Muscle layer of colon (tissue), 2 donors: ENCODE results near the gene CTNND2.

ENCODE experiments used
- H3K27ac ChIP-seq: one replicate; pipeline ENCODE4 v1.7.0; 2013; ENCODE audit warnings: low read depth, mild to moderate bottlenecking, low read length, moderate library complexity
- H3K27me3 ChIP-seq, 2 donors: one replicate each; pipeline ENCODE4 v1.7.0; 2013; ENCODE audit warnings: low read length in 2 of 2, mild to moderate bottlenecking in 2 of 2; ENCODE audit not compliant: insufficient read depth in 2 of 2, control insufficient read depth in 1 of 2
- H3K36me3 ChIP-seq: one replicate; pipeline ENCODE4 v1.7.0; 2013; ENCODE audit warnings: mild to moderate bottlenecking, low read length; ENCODE audit not compliant: insufficient read depth
- H3K4me1 ChIP-seq: one replicate; pipeline ENCODE4 v1.7.0; 2013; ENCODE audit warnings: mild to moderate bottlenecking, low read length; ENCODE audit not compliant: insufficient read depth
- H3K4me3 ChIP-seq, 2 donors: one replicate each; pipeline ENCODE4 v1.7.0; 2013; ENCODE audit warnings: low read length in 2 of 2, low read depth in 1 of 2, mild to moderate bottlenecking in 1 of 2, moderate library complexity in 1 of 2
- H3K9ac ChIP-seq: one replicate; pipeline ENCODE4 v1.7.0; 2013; ENCODE audit warnings: low read length
- H3K9me3 ChIP-seq: one replicate; pipeline ENCODE4 v1.7.0; 2013; ENCODE audit warnings: mild to moderate bottlenecking, low read length
- donor health status: abdominal sarcoma.
- donor health status: Adenocarcinoma of cecum.

The CTNND2 gene

DNA sequence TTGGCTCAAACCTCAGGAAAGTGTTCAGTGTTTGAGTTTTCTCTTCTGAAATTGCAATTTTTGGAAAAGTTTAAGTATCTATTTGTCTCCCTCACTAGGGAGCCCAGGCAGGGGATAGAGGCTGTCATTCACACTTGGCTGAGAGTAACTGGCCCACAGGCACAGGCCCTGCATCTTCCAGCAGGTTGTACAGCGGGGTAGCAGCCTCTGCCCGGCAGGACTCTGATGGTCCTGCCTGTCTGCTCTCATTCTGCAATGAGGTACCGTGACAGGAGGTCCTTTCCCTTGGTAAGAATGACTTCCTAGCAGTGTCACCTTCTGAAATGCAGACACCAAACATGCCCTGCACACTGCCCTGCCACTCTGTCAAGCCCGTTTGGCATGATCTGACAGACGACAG is 860.4 kb downstream of the CTNND2 start:
- no peak overlapping the region for H3K4me3 ChIP-seq
- no peaks in the 10 kb centered on the region for H3K4me1 ChIP-seq
- no peak overlapping the region for H3K27ac ChIP-seq
- no peaks in the 10 kb centered on the region for H3K9me3 ChIP-seq
- H3K36me3 ChIP-seq: no peaks in the 10 kb centered on the region
- H3K9ac ChIP-seq: no peak overlapping the region
- H3K27me3 ChIP-seq: no peaks in the 10 kb centered on the region

DNA sequence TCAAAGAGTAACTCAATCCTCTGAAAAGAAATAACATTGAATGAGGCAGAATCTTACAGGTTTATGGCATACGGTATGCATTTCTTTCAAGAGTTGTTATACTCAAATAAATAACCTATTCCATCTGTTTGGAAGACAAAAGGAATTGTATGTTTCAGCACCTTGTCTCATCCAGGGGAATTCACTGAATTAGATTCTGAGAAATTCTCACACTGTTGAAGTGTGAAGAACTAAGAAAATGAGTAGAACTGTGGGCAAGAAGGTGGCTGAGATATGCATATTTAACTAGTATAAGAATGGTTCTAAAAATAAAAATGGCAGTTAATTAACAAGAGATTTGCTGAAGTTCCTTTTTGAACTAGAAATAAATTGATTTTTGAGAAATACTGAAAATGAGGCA is 863.9 kb downstream of the CTNND2 start:
- Histone ChIP-seq H3K4me1 (no peaks in the 10 kb centered on the region), H3K27me3 (no peaks in the 10 kb centered on the region), H3K9ac (no peak overlapping the region), H3K4me3 (no peak overlapping the region), H3K27ac (no peak overlapping the region), H3K9me3 (no peaks in the 10 kb centered on the region), H3K36me3 (no peaks in the 10 kb centered on the region)

DNA sequence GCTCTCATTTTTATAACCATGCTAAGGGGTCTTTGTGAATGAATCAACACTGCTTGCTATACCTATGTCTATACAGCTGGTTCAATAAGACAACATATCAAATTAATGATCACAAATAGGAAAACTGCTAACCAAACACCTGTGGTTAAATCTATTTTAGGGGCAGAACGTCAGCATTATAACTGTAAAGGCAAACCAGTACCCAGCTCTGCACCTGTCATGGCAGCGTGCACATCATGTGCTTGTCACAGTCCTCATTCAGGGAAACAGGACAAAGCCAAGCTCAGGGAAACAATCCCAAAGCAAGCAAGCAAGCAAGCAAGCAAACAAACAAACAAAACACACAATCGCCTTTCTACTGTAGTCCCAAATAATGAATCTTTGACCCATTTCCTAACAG is 865.5 kb downstream of the CTNND2 start:
- no peaks in the 10 kb centered on the region for H3K36me3 ChIP-seq
- no peak overlapping the region for H3K27ac ChIP-seq
- no peaks in the 10 kb centered on the region for H3K4me1 ChIP-seq
- no peaks in the 10 kb centered on the region for H3K27me3 ChIP-seq
- no peaks in the 10 kb centered on the region for H3K9me3 ChIP-seq
- H3K4me3 ChIP-seq: no peak overlapping the region
- no peak overlapping the region for H3K9ac ChIP-seq

DNA sequence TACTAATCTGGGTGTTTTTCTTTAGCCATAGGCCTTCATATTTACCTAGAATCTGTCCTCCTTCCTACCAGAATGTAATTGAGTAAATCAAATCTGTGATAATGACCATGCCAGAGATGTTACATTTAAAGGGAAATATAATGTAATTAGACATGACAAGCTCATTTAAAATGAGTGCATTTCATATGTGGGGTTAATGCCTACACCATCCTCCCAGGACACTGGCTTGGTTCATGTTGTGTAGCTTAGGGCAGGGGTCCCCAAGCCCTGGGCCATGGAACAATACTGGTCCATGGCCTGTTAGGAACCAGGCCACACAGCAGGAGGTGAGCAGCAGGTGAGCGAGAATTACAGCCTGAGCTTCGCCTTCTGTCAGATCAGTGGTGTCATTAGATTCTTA is 866.3 kb downstream of the CTNND2 start:
- no peak overlapping the region for H3K4me3 ChIP-seq
- H3K9me3 ChIP-seq: no peaks in the 10 kb centered on the region
- no peak overlapping the region for H3K27ac ChIP-seq
- no peaks in the 10 kb centered on the region for H3K27me3 ChIP-seq
- H3K4me1 ChIP-seq: no peaks in the 10 kb centered on the region
- no peak overlapping the region for H3K9ac ChIP-seq
- H3K36me3 ChIP-seq: no peaks in the 10 kb centered on the region

DNA sequence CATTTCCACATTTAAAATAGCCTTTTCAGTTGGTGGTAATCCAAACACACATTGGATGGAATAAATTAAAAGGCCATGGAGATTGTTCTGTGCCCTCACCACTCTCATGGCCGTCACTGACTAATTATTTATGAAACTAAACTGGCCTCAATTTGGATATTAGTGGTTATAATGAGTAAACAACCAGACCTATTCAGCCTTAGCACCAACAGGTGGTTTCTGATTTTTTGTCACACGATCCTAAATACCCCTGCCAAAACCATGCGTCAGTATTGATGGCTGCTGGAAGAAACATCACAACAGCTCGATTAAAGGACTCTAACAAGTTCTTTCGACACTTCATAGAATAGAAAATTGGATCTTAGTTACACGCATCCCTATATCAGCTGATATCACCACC is 867.2 kb downstream of the CTNND2 start:
- no peaks in the 10 kb centered on the region for H3K27me3 ChIP-seq
- no peak overlapping the region for H3K27ac ChIP-seq
- no peaks in the 10 kb centered on the region for H3K4me1 ChIP-seq
- no peak overlapping the region for H3K9ac ChIP-seq
- no peaks in the 10 kb centered on the region for H3K9me3 ChIP-seq
- no peak overlapping the region for H3K4me3 ChIP-seq
- H3K36me3 ChIP-seq: no peaks in the 10 kb centered on the region

DNA sequence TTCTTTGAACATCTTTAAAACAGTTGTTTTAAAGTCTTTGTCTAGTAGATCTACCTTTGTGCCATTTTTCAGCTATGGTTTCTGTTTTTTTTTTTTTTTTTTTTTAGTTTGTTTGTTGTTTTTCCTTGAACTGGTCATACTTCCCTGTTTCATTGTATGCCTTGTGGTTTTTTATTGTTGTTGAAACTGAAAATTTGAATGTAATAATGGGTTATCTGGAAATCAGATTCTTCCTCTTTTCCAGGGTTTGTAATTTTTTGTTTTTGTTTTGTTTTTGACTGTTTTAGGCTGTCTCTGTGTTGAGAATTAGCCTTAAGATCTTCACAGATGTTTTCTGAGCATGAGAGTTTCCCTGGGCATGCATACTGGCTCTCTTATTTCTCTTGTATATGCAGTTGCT is 873.6 kb downstream of the CTNND2 start:
- no peak overlapping the region for H3K27ac ChIP-seq
- peaks cover 5% of the 10 kb centered on the region for H3K9me3 ChIP-seq
- no peak overlapping the region for H3K9ac ChIP-seq
- H3K4me1 ChIP-seq: no peaks in the 10 kb centered on the region
- no peaks in the 10 kb centered on the region for H3K27me3 ChIP-seq
- no peak overlapping the region for H3K4me3 ChIP-seq
- no peaks in the 10 kb centered on the region for H3K36me3 ChIP-seq

DNA sequence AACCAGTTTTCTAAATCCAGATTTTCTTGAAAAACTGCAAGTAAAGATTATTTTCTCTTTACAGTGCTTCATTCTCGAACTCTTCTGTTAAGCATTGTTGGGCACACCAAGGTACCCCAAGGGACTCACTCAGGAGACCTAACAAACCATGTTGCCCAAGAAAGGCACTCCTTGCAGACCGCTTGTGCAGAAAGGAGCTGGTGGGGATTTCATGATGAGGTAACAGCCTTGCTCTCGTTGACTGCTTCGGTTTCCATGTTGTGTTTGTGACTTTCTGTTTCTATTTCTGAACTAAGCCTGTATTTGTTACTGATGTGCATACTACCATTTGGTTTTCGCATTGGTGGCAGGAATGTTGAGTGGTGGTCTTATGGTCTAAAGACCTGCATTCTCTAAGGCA is 876.6 kb downstream of the CTNND2 start:
- Histone ChIP-seq H3K9ac (no peak overlapping the region), H3K27ac (no peak overlapping the region), H3K4me1 (no peaks in the 10 kb centered on the region), H3K4me3 (no peak overlapping the region), H3K9me3 (peaks cover 5% of the 10 kb centered on the region), H3K36me3 (no peaks in the 10 kb centered on the region), H3K27me3 (no peaks in the 10 kb centered on the region)

DNA sequence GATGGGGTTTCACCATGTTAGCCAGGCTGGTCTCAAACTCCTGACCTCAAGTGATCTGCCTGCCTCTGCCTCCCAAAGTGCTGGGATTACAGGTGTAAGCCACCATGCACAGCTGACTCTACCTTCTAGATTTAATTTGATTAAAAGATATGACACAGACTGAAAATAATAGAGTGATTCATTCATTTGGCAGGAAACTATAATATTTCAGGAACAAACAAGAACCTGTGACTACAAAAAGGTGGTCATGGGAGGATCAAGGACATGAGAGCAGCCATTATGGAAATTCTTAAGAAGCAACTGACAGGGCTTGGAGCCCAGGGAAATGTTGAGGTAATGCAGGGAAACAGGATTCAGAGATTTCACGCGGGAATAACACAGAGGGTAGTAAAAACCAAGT is 877.7 kb downstream of the CTNND2 start:
- Histone ChIP-seq H3K9ac (no peak overlapping the region), H3K27me3 (no peaks in the 10 kb centered on the region), H3K27ac (no peak overlapping the region), H3K36me3 (no peaks in the 10 kb centered on the region), H3K4me1 (no peaks in the 10 kb centered on the region), H3K9me3 (peaks cover 5% of the 10 kb centered on the region), H3K4me3 (no peak overlapping the region)

DNA sequence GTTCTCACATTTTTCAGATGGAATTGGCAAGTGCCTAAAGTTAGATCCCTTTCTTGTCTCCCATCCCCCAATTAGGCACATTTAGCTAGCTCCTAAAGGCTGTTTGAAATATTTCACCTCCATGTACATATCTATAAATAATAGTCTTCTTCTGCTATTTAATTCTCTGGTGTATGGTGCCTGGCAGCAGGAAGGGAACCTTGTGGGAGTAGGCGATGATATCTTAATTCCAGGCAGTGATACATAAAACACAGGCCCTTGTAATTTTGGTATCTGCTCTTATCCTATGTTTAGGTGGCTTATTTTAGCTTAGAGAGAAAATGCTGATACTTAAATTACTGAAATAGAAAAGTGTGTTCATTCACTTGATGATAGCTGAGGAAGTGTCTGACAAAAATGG is 880.3 kb downstream of the CTNND2 start:
- H3K4me3 ChIP-seq: no peak overlapping the region
- H3K9me3 ChIP-seq: no peaks in the 10 kb centered on the region
- no peak overlapping the region for H3K27ac ChIP-seq
- no peaks in the 10 kb centered on the region for H3K4me1 ChIP-seq
- no peak overlapping the region for H3K9ac ChIP-seq
- H3K27me3 ChIP-seq: no peaks in the 10 kb centered on the region
- no peaks in the 10 kb centered on the region for H3K36me3 ChIP-seq

DNA sequence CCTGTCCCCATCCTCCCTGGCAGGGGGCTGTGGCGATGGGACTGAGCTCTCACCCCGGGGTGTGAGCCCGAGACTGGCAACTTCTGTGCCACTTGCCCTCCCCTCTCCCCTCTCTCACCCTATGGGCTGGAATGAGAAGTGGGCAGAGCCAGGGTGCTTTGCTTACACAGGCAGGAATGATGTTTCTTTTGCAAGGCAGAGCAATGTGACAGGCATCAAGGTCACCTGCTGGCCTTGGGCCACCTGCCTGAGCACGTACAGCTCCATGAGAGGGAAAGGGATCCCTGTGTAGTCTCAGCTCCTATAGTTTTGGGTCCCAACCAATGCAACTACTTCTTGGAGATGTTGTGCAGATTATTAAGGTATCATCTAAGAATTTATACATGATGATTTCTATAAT is 890.5 kb downstream of the CTNND2 start:
- Histone ChIP-seq H3K36me3 (no peaks in the 10 kb centered on the region), H3K4me1 (no peaks in the 10 kb centered on the region), H3K27me3 (no peaks in the 10 kb centered on the region), H3K4me3 (no peak overlapping the region), H3K9ac (no peak overlapping the region), H3K9me3 (no peaks in the 10 kb centered on the region), H3K27ac (no peak overlapping the region)

DNA sequence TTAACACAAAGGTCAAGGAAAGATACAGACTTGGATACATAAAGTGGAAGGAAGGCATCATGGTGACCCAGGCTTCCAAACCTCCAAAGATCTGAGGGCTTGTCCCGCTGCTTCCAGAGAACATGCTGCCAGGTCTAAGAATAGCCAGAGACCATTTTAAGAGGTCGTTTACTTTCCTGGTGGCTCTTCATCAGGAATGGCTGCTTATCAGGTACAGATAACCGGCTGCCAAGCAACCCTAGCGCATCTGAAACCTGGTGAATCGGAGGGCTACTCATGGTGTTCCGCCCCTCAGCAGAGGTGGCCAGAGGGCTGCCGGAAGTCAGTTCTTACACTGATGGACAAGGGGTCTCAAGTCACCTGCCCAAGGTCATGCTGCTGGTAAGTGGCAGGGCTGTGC is 892.0 kb downstream of the CTNND2 start:
- Histone ChIP-seq H3K27me3 (no peaks in the 10 kb centered on the region), H3K4me3 (no peak overlapping the region), H3K36me3 (no peaks in the 10 kb centered on the region), H3K27ac (no peak overlapping the region), H3K9ac (no peak overlapping the region), H3K9me3 (no peaks in the 10 kb centered on the region), H3K4me1 (no peaks in the 10 kb centered on the region)

DNA sequence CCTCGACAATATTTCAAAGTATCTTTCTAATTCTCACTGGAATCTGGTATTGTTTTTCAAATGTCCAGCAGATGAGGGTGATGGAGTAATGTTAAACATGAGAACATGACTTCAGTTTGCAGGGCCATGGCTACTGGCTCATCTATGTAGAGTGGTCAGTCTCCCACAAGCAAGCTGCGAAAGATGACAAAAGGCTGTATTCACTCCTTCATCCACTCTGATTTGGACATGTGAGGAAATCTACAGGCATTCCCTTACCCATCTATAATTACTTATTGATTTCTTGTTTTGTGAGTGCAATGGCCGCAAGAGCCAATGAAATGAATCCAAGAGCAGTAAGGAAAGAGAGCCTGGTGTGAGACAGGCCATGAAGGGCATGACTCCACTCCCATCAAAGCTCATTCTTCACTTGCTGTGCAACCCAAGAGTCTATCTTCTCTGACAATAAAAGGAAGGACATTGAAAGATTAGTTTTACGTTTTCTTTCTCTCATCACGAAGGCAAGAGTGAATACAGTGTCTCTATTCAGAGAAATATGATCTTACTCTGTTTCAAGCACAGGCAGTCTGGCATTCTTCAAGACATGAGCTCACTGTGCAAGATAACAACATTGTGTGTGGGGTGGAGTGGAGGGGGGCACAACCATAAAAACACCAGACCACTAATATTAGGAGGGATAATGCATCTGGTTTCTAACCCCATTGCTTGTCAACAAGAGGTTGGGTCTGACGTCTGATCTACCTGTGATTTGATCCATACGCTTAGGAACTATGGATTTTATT is 893.6 kb downstream of the CTNND2 start:
- no peak overlapping the region for H3K4me3 ChIP-seq
- no peak overlapping the region for H3K27ac ChIP-seq
- no peaks in the 10 kb centered on the region for H3K36me3 ChIP-seq
- H3K27me3 ChIP-seq: no peaks in the 10 kb centered on the region
- H3K9ac ChIP-seq: no peak overlapping the region
- no peaks in the 10 kb centered on the region for H3K9me3 ChIP-seq
- H3K4me1 ChIP-seq: no peaks in the 10 kb centered on the region
